Activated B cell treated with CpG ODN at 0.5 μM for 24 hours (primary cell): Measurements from ENCODE around the gene FBXW7. TPM values are rescaled to one million over a fixed set of nuclear protein-coding genes. Genes with fewer than 3 reads are reported as not detected.

Experiments used
- ATAC-seq: fragments of 200-7000 bp; cut with Tn5 transposase; one replicate; pipeline ENCODE4 v1.10.0; 2021; ENCODE audit warnings: low read depth, mild to moderate bottlenecking, moderate library complexity
- CTCF ChIA-PET: fragments of 350-600 bp; sonication (Branson Sonifier 250); formaldehyde crosslinking; loops from one replicate; lab custom pipeline; 2021; ENCODE audit warnings: antibody characterized with exemption; lab: Charles Lee
- POLR2A ChIA-PET: fragments of 350-600 bp; sonication (Branson Sonifier 250); formaldehyde crosslinking; loops from one replicate; lab custom pipeline; 2021; ENCODE audit warnings: antibody characterized with exemption; lab: Charles Lee
- DNase-seq: peaks from one replicate; pipeline ENCODE4 v3.0.0; 2022
- H3K27ac Mint-ChIP-seq: one replicate; pipeline ENCODE4 v1.8.0; 2020; ENCODE audit warnings: mixed read lengths
- H3K27me3 Mint-ChIP-seq: one replicate; pipeline ENCODE4 v1.8.0; 2021; ENCODE audit warnings: mixed read lengths
- H3K36me3 Mint-ChIP-seq: one replicate; pipeline ENCODE4 v1.8.0; 2021; ENCODE audit warnings: low read depth, mixed read lengths
- H3K4me1 Mint-ChIP-seq: one replicate; pipeline ENCODE4 v1.8.0; 2021; ENCODE audit warnings: mixed read lengths
- H3K4me3 Mint-ChIP-seq: one replicate; pipeline ENCODE4 v1.8.0; 2020; ENCODE audit warnings: mild to moderate bottlenecking, mixed read lengths
- H3K9me3 Mint-ChIP-seq: one replicate; pipeline ENCODE4 v1.8.0; 2020; ENCODE audit warnings: mixed read lengths
- intact Hi-C: fragments of 100-400 bp; cut with micrococcal nuclease; formaldehyde crosslinking; loops from one replicate; pipeline ENCODE4 v1.15.1; 2024
- total RNA-seq: library from RNA; stranded (reverse); gene quantifications from 2 replicates; pipeline ENCODE4 v1.2.3, GENCODE V29; 2022
- TF ChIP-seq, protein P1 (sequence below): fragments of 200-600 bp; IDR thresholded peaks from one replicate; pipeline ENCODE4 v1.8.0; 2022; ENCODE audit warnings: antibody characterized with exemption, mild to moderate bottlenecking

Gene FBXW7
- total RNA-seq, 1 donor from 2014 or later, result 96.5 TPM

DNA sequence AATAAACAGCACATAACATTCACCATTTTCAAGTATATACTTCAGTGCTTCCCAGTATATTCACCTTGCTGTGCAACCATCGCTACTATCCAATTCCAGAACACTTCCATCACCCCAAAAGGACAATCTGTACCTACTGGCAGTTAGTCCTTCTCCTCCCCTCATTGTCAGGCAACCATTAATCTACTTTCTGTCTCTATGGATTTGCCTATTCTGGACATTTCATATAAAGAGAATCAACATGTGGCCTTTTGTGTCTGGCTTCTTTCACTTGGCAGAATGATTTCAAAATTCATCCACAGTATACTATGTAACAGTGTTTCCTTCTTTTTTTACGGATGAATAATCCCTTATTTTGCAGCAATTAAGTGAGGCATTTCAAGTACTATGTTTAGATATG is 189.4 kb downstream of the FBXW7 start:
- peaks cover 39% of the 10 kb centered on the region for H3K36me3 Mint-ChIP-seq
- H3K27ac Mint-ChIP-seq, result no peak overlapping the region
- H3K27me3 Mint-ChIP-seq, result no peaks in the 10 kb centered on the region
- ChIA-PET CTCF (no interaction called here), POLR2A (no interaction called here)
- no peak for DNase-seq
- ATAC-seq, result no peak
- no peaks in the 10 kb centered on the region for H3K9me3 Mint-ChIP-seq
- H3K4me3 Mint-ChIP-seq, result no peak overlapping the region
- intact Hi-C loops, result no loop called here
- TF ChIP-seq, protein P1, sequence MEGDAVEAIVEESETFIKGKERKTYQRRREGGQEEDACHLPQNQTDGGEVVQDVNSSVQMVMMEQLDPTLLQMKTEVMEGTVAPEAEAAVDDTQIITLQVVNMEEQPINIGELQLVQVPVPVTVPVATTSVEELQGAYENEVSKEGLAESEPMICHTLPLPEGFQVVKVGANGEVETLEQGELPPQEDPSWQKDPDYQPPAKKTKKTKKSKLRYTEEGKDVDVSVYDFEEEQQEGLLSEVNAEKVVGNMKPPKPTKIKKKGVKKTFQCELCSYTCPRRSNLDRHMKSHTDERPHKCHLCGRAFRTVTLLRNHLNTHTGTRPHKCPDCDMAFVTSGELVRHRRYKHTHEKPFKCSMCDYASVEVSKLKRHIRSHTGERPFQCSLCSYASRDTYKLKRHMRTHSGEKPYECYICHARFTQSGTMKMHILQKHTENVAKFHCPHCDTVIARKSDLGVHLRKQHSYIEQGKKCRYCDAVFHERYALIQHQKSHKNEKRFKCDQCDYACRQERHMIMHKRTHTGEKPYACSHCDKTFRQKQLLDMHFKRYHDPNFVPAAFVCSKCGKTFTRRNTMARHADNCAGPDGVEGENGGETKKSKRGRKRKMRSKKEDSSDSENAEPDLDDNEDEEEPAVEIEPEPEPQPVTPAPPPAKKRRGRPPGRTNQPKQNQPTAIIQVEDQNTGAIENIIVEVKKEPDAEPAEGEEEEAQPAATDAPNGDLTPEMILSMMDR, result no peak
- peaks cover 2% of the 10 kb centered on the region for H3K4me1 Mint-ChIP-seq

DNA sequence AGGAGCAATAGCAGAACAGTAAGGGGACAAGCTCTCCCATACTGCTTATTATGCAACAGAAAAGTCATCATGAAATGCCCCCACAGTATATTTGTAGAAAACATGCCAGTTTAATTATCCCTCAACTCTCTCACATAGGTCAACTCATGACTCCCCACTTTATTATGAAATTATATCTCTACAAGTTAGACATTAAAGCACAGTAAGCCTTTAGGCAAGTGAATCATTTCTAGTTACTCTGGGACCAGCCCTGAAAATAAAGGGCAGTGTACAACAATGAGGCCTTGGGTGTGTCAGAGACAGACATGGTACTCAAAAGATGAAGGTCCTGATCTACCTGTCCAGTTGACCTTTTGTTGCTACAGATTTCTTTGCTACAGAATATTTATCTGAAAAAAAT is 191.9 kb downstream of the FBXW7 start:
- H3K27ac Mint-ChIP-seq, result no peak overlapping the region
- intact Hi-C loops, result no loop called here
- no peak overlapping the region for H3K4me3 Mint-ChIP-seq
- peaks cover 57% of the 10 kb centered on the region for H3K36me3 Mint-ChIP-seq
- ChIA-PET POLR2A (no interaction called here), CTCF (no interaction called here)
- TF ChIP-seq, protein P1, result no peak
- DNase-seq, result no peak
- no peaks in the 10 kb centered on the region for H3K4me1 Mint-ChIP-seq
- no peaks in the 10 kb centered on the region for H3K9me3 Mint-ChIP-seq
- H3K27me3 Mint-ChIP-seq, result no peaks in the 10 kb centered on the region
- ATAC-seq, result no peak

DNA sequence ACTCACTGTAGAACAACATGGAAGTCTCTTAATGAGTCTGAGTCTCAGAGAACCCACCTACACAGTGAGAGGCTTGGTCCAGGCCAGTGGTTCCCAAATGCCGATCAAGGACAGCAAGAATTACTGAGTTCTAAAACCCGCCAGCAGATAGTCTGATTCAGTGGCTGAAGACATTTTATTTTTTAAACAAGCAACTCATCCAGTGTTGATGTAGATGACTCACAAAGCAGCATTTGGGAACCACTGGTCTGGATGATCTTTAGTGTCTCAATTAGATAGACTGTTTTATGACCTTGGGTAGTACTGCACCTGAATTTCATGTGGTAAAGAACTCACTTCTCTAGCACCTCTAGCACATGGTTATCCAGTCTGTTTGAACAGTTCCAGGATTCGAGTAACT is 193.6 kb downstream of the FBXW7 start:
- Mint-ChIP-seq H3K36me3 (peaks cover 66% of the 10 kb centered on the region), H3K4me3 (no peak overlapping the region), H3K27ac (no peak overlapping the region), H3K27me3 (no peaks in the 10 kb centered on the region), H3K4me1 (no peaks in the 10 kb centered on the region), H3K9me3 (no peaks in the 10 kb centered on the region)
- intact Hi-C loops, result no loop called here
- DNase-seq (no peak), ATAC-seq (no peak)
- TF ChIP-seq, protein P1, result no peak
- ChIA-PET POLR2A (no interaction called here), CTCF (no interaction called here)

DNA sequence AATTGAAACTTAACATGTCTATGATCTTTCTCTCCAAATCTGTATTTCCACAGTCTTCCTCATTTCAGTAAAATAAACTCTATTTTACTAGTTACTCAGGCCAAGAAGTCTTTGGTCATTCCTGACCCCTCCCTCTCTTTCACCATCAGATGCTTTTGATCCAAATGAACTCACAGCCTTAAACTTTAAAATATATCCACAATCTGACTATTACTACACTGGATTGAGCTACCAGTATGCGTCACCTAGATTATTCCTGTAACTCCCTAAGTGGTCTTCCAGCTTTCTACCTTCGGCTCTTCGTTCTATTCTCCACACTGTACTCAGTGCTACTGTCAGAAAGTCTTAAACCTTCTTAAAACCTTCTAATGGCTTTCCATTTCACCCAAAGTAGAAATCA is 195.1 kb downstream of the FBXW7 start:
- POLR2A ChIA-PET, result interaction anchor here (0.7 kb wide), 1 partner anchor 438 kb away, joined by 11 read pairs; the partner anchor contains the start of gene TIGD4
- ATAC-seq, result no peak
- no peaks in the 10 kb centered on the region for H3K9me3 Mint-ChIP-seq
- DNase-seq, result no peak
- peaks cover 63% of the 10 kb centered on the region for H3K36me3 Mint-ChIP-seq
- no peak overlapping the region for H3K4me3 Mint-ChIP-seq
- H3K4me1 Mint-ChIP-seq, result no peaks in the 10 kb centered on the region
- no peak overlapping the region for H3K27ac Mint-ChIP-seq
- intact Hi-C loops, result no loop called here
- TF ChIP-seq, protein P1, result no peak
- CTCF ChIA-PET, result no interaction called here
- no peaks in the 10 kb centered on the region for H3K27me3 Mint-ChIP-seq

DNA sequence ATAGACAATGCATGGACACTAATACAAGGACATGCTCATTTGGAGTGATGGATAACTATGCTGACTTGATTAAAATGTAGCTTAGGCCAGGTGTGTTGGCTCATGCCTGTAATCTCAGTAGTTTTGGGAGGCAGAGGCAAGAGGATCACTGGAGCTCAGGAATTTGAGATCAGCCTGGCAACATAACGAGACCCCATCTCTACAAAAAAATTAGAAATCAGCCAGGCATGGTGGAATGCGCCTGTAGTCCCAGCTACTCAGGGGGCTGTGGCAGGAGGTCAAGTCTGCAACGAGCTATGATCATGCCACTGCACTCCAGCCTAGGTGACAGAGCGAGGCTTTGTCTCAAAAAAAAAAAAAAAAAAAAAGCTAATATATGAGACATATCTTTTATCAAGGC is 196.3 kb downstream of the FBXW7 start:
- Mint-ChIP-seq H3K4me3 (no peak overlapping the region), H3K27ac (no peak overlapping the region), H3K27me3 (no peaks in the 10 kb centered on the region), H3K36me3 (peaks cover 68% of the 10 kb centered on the region), H3K4me1 (no peaks in the 10 kb centered on the region), H3K9me3 (no peaks in the 10 kb centered on the region)
- POLR2A ChIA-PET, result interaction anchor here (0.7 kb wide), 1 partner anchor 11 kb away, joined by 3 read pairs; no protein-coding TSS in a partner anchor
- CTCF ChIA-PET, result no interaction called here
- DNase-seq (no peak), ATAC-seq (no peak)
- TF ChIP-seq, protein P1, result no peak
- intact Hi-C loops, result no loop called here
